Non-pigmented ciliary epithelial cell (primary cell): ENCODE data around the gene CXXC5.

Source experiments
- DNase-seq: peaks from one replicate; pipeline ENCODE4 v3.0.0-alpha.2; 2010; ENCODE audit warnings: low read depth

The CXXC5 gene

GRCh38 chr5:139695178-139695573 is 47.0 kb downstream of the CXXC5 start:
- no peak for DNase-seq

- no peak for DNase-seq
These were observed 48.2 kb downstream of the CXXC5 start for GRCh38 chr5:139696167-139696893.

DNA sequence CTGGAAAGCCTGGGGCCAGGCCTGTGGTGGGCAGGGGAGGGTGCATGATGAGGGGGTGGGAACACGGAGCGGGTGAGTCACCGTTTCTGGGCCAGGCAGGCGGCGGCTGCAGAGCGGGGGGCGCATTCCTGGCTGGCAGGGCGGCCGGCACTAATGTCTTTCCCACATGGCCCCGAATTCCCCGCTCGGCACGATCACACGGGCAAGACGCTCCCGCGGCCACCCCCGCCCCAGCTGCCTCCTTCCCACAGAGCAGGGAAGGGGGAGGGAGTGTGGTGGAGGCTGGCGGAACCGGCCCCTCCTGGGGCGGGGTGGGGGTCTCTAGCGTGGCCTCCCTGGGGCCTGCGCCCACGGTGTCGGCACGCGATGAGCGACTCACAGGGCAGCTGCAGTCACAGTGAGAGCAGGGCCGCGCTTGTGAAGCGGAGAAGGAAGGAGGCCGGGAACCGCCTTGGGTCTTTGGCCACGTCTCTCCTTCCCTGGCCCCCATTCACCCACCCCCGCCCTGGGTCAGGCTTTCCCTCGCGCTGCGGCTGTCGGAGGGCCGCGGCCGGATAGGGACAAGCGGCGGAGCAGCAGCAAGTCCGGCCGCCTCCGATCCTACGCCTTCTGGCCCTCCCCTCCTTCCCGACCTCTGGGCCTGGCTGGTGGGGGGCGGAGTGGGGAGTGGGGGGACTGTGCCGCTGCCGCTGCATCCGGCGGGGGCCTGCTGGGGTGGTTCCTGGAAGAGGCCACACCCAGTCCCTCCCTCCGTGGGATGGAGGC is 48.9 kb downstream of the CXXC5 start:
- no peak for DNase-seq

GRCh38 chr5:139698490-139699146 is 50.5 kb downstream of the CXXC5 start:
- no peak for DNase-seq

- DNase-seq = no peak
These were observed 51.2 kb downstream of the CXXC5 start for GRCh38 chr5:139699351-139699750.

DNA sequence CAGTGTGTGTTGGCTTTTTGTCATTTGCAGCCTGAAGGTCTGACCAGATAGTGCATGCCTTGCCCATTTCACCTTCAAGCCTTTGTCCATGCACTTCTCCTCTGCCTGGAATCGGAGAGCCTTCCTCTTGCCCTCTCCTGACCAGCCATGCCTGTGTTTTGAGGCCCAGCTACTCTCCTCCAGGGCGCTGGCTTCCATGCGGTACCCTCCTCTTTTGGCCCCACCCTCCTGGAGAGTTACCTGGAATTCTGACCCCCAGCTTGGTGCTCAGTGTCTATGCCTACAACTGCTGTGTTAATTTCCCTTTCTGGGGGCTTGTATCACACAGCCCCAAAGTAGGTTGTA is 52.5 kb downstream of the CXXC5 start:
- no peak for DNase-seq

GRCh38 chr5:139701056-139701741 is 53.0 kb downstream of the CXXC5 start:
- no peak for DNase-seq

DNA sequence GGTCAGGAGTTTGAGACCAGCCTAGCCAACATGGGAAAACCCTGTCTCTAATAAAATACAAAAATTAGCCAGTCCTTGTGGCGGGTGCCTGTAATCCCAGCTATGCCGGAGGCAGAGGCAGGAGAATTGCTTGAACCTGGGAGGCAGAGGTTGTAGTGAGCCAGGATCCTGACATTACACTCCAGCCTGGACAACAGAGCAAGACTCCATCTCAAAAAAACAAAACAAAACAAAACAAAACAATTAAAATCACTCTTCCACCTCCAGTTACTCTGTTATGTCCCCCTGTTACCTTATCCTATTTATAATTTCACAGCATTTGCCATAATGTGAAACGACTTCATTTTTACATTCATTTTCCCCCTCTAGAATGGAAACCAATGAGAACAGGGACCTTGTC is 54.4 kb downstream of the CXXC5 start:
- DNase-seq = no peak

DNA sequence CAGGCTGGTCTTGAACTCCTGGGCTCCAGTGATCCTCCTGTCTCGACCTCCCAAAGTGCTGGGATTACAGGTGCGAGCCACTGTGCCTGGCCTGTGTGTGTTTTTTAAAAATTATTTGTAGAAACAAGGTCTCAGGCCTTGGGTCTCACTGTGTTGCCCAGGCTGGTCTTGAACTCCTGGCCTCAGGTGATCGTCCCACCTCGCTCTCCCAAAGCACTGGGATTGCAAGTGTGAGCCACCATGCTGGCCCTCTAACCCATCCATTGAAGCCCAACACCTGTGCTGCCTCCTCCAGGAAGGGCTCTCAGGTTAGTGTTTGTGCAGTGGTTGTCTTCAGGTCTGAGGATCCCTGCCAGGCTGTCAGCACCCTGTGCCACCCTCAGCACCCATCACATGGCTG is 56.6 kb downstream of the CXXC5 start:
- no peak for DNase-seq

DNA sequence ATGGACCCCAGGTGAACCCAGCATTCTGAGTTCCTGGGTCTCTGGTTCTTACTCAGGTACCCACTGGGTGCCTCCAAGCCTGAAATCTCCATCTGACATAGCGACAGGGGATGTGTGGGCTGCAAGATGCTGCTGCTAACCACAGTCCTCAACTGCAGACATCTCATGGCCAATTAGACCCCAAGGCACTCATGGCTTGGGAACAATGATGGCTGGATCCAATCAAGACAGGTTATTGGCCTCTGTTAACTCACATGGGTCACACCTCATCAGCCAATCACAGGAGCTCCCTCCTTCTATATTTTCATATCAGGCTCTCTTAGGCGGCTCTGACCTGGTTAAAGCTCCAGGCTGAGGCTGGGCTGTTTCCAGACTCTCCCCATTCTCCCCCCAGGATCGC is 57.0 kb downstream of the CXXC5 start:
- DNase-seq = no peak

GRCh38 chr5:139705655-139706587 is 57.8 kb downstream of the CXXC5 start:
- DNase-seq = no peak

GRCh38 chr5:139707445-139708003 is 59.4 kb downstream of the CXXC5 start:
- DNase-seq = no peak

DNA sequence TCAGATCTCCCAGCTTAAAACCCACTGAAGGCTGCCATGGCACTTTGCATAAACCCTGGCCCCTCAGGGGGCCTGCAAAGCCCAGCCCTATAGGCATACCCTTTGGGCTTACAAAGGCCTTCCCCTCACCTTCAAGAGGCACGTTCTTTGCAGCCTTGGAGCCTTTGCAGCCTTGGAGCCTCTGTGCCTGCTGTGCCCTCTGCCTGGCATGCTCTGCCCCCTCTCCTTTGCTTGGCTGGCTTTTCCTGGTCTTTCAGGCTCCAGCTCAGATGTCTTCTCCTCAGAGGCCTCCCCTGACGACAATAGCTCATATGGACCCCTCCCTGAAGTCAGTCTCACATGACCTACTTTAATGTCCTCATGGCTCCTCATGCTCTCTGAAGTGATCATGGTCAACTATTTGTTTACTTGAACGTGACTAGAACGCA is 60.3 kb downstream of the CXXC5 start:
- DNase-seq = no peak

DNA sequence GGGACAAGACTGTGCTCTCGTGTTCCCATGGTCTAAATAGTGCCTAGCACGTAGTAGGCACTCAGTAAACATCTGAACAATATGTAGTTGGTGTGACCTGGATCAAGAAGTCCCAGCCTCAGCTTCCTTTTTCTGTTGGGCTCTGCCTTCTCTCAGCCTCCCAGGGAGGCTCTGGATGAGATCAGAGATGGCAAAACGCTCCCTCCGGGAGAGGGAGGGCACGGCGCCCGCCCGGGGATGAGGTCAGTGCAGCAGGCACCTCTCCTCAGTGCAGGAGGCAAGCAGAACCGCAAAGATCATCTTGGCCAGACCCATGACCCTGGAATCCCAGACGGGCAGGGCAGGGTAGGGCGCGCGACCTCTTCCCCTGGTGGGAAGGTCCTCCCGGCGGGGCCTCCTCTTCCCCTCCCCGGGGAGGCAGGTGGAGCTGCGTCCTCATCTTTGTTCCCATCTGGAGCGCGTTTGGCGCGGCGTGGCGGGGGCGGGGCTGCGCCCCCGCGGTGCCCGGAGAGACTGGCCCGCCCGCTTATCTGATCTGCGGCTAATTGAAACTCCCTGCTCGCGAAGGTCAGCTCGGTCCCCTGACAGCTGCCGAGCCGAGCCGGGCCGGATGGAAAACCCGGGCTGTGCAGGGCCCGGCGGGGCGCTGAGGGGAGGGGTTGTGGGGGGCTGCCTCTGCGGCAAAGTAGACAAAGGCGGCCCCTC is 60.9 kb downstream of the CXXC5 start:
- no peak for DNase-seq

- no peak for DNase-seq
These were observed 61.6 kb downstream of the CXXC5 start for GRCh38 chr5:139709582-139710318.

DNA sequence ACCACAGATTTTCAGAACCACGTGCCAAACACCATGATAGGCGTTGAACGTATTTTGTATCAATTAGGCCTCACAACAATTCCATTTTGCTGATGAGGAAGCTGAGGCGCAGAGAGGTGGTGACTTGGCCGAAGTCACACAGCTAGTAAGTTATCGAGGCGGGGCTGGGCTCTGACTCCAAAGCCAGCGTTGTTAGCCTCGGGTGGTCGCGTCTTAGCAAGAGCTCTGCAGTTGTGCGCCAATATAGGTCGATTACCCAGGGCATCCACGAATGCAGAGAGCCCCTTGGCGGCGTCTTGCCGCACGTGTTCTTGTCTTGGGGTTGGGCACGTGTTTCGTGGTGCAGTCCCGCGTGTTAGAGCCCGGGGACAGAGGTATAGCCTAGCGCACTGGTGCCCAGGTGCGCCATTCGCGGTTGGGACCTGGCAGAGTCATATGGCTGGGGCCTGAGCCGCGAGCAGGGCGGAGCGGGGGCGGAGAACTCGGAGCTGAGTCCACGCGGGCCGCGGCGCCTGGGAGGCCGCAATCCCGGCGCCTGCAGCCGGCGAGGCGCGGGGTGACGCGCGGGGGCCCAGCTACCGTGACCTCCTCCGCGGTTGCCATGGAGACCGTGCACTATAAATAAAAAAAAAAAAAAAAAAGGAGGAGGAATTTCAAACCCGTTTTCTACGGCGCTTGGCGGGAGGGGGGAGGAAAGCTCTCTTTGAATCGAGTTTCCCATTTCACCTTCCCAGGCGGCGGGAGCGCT is 62.3 kb downstream of the CXXC5 start:
- DNase-seq = no peak

DNA sequence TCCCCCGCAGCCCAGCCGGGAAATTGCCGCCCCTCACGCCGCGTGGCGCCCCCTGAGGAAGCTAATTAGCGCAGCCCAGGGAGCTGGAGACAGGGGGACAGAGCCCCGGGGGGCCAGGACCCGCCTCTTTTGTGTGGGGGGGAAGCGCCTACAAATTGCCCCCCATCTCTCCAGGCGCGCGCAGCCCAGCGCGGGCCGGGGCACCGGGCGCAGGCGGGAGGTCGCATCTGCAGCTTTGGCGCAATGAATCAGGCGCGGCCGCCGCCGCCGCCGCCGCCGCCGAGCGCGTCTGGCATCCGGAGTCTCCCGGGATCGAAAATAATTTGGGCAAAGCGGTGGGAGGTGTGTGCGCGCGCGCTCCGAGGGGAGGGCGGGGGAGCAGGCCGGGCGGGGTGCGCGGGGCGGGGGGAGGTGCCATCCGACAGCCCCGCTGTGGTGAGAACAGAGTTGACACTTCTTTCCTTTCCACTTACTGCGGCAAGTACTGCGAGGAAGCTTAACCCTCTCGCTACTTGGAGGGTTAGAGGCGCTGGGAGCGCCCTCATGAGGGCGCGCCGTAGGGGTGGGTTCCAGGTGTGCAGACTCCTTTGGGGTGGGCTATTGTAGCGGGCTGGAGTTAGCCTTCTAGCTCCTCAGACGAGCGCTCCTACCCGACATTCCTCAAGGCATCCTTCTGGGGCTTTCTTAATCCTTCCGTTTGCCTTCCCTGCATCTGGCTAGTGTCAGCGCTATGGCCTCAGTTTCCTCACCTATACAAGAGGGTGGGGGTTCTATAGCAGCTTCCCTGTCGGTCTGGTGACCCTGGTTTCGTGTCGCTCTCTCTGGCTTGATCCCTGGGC is 63.1 kb downstream of the CXXC5 start:
- no peak for DNase-seq

- no peak for DNase-seq
These were observed 63.7 kb downstream of the CXXC5 start for GRCh38 chr5:139711906-139712224.
